HepG2 (cell line): Measurements from ENCODE around the gene CRKL. TPM values are rescaled to one million over a fixed set of nuclear protein-coding genes. Genes with fewer than 3 reads are reported as not detected.

Experiments
- ARID3A ChIP-seq: IDR thresholded peaks from 2 replicates; pipeline ENCODE4 v1.6.1; 2012; ENCODE audit warnings: low read depth, low read length, improper control_type of control experiment
- ARNTL ChIP-seq: sonication (generic); formaldehyde crosslinking; IDR thresholded peaks from 2 replicates; pipeline ENCODE4 v1.4.0; 2020; ENCODE audit warnings: mild to moderate bottlenecking, missing genetic modification reagents
- CBX2 ChIP-seq, 2 experiments: fragments of 200-600 bp in 1 of 2; sonication (generic); formaldehyde crosslinking in 1 of 2; IDR thresholded peaks; 2 replicates each; pipeline versions ENCODE4 v1.7.0 to v1.8.1; 2018 to 2022; ENCODE audit warnings: low read depth in 2 of 2, low read length in 1 of 2, mild to moderate bottlenecking in 1 of 2, missing genetic modification reagents in 1 of 2
- CC2D1A ChIP-seq: sonication (generic); formaldehyde crosslinking; IDR thresholded peaks from 2 replicates; pipeline ENCODE4 v1.8.1; 2023; ENCODE audit warnings: mild to moderate bottlenecking, missing genetic modification reagents
- ELF1 ChIP-seq: sonication (generic); formaldehyde crosslinking; IDR thresholded peaks from 2 replicates; pipeline ENCODE4 v1.4.0; 2020; ENCODE audit warnings: missing genetic modification reagents
- GLMP ChIP-seq: sonication (generic); formaldehyde crosslinking; IDR thresholded peaks from 2 replicates; pipeline ENCODE4 v1.9.0; 2021; ENCODE audit warnings: missing genetic modification reagents, mild to moderate bottlenecking, borderline replicate concordance
- HMGA1 ChIP-seq: sonication (generic); formaldehyde crosslinking; conservative IDR thresholded peaks from 2 replicates; pipeline ENCODE4 v1.4.0; 2020; ENCODE audit warnings: missing genetic modification reagents
- KMT2B ChIP-seq: IDR thresholded peaks from 2 replicates; pipeline ENCODE4 v1.6.1; 2016; ENCODE audit warnings: missing genetic modification reagents, missing compliant biosample characterization
- MAZ ChIP-seq, 2 experiments: sonication (generic) in 1 of 2; formaldehyde crosslinking in 1 of 2; IDR thresholded peaks; 2 replicates each; pipeline versions ENCODE4 v1.5.0 to v1.6.1; 2012 to 2020; ENCODE audit warnings: low read depth in 2 of 2, mild to moderate bottlenecking in 2 of 2, borderline replicate concordance in 1 of 2, improper control_type of control experiment in 1 of 2, low read length in 1 of 2, missing genetic modification reagents in 1 of 2, moderate library complexity in 1 of 2
- PBX2 ChIP-seq: IDR thresholded peaks from 2 replicates; pipeline ENCODE4 v1.6.1; 2016; ENCODE audit warnings: control low read depth
- SRSF1 ChIP-seq: fragments of 200-400 bp; formaldehyde crosslinking; optimal IDR thresholded peaks from 2 replicates; pipeline ENCODE3; 2017; ENCODE audit warnings: mild to moderate bottlenecking, low read depth, low read length, moderate library complexity
- XRCC5 ChIP-seq: fragments of 200-400 bp; formaldehyde crosslinking; optimal IDR thresholded peaks from 2 replicates; pipeline ENCODE3; 2017; ENCODE audit warnings: mild to moderate bottlenecking, low read length
- ZBED4 ChIP-seq: sonication (generic); formaldehyde crosslinking; IDR thresholded peaks from 2 replicates; pipeline ENCODE4 v1.4.0; 2020; ENCODE audit warnings: missing genetic modification reagents, borderline replicate concordance
- ZBTB46 ChIP-seq: sonication (generic); formaldehyde crosslinking; IDR thresholded peaks from 2 replicates; pipeline ENCODE4 v1.4.0; 2020; ENCODE audit warnings: mild to moderate bottlenecking, missing genetic modification reagents, borderline replicate concordance
- ZNF180 ChIP-seq: sonication (generic); formaldehyde crosslinking; IDR thresholded peaks from 2 replicates; pipeline ENCODE4 v1.4.0; 2020; ENCODE audit warnings: low read depth, missing genetic modification reagents, borderline replicate concordance
- polyA plus RNA-seq, 8 experiments: library from polyadenylated mRNA; depleted of rRNA in 3 of 8; stranded (reverse) in 7 of 8; unstranded in 1 of 8; fragments of >200 nt; fragmentation: Illumina TruSeq in 4 of 8; extraction: Trizol in 4 of 8; gene quantifications; 2 replicates each; pipeline versions ENCODE4 v1.2.1 to v1.2.3, GENCODE V29; 2011 to 2016; ENCODE audit warnings: low read depth in 4 of 8, missing spikeins in 1 of 8, mixed read lengths in 1 of 8; ENCODE audit not compliant: insufficient read depth in 1 of 8
- total RNA-seq, 5 experiments: library from RNA; depleted of rRNA; stranded (reverse); fragments of >200 nt; fragmentation: Illumina TruSeq; extraction: Trizol; gene quantifications; 2 replicates each; pipeline ENCODE4 v1.2.3, GENCODE V29; 2016; ENCODE audit warnings: low read depth in 1 of 5
- TF ChIP-seq, protein P1 (sequence below): sonication (generic); formaldehyde crosslinking; IDR thresholded peaks from 2 replicates; pipeline ENCODE4 v1.5.0; 2020; ENCODE audit warnings: mild to moderate bottlenecking, missing genetic modification reagents

CRKL gene
- total and polyA plus RNA-seq, 2 of the 13 experiments (the other 11 are each of a cell fraction or from before 2014, with no cell fraction given): 37.4 to 60.6 TPM

- no peak for TF ChIP-seq ZBTB46 (CRISPR knock-in tag)
- TF ChIP-seq ZNF180 (CRISPR knock-in tag): no peak
- TF ChIP-seq CC2D1A (CRISPR knock-in tag): no peak
- TF ChIP-seq HMGA1 (CRISPR knock-in tag): no peak
- 0 out of 2 replicates have a peak, but pooled peaks have one; percentile 33 for TF ChIP-seq PBX2 (CRISPR knock-in tag)
- TF ChIP-seq ZBED4: peak; percentile 70; the same call in 1 of the 2 replicates
- TF ChIP-seq, protein P1, sequence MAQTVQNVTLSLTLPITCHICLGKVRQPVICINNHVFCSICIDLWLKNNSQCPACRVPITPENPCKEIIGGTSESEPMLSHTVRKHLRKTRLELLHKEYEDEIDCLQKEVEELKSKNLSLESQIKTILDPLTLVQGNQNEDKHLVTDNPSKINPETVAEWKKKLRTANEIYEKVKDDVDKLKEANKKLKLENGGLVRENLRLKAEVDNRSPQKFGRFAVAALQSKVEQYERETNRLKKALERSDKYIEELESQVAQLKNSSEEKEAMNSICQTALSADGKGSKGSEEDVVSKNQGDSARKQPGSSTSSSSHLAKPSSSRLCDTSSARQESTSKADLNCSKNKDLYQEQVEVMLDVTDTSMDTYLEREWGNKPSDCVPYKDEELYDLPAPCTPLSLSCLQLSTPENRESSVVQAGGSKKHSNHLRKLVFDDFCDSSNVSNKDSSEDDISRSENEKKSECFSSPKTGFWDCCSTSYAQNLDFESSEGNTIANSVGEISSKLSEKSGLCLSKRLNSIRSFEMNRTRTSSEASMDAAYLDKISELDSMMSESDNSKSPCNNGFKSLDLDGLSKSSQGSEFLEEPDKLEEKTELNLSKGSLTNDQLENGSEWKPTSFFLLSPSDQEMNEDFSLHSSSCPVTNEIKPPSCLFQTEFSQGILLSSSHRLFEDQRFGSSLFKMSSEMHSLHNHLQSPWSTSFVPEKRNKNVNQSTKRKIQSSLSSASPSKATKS (CRISPR knock-in tag): no peak
- TF ChIP-seq GLMP (CRISPR knock-in tag): no peak
- no peak for TF ChIP-seq ARID3A
- peak; percentile 22; the same call in 1 of the 2 replicates for TF ChIP-seq ELF1
- no peak for TF ChIP-seq MAZ (IDR thresholded peaks at IDR 0.05; ENCODE audit: borderline replicate concordance, low read depth, low read length)
- no peak for TF ChIP-seq MAZ (CRISPR knock-in tag; IDR thresholded peaks at IDR 0.05; ENCODE audit: low read depth)
- no peak for TF ChIP-seq ARNTL (CRISPR knock-in tag)
- no peak for TF ChIP-seq KMT2B (CRISPR knock-in tag)
- TF ChIP-seq SRSF1: no peak
- no peak for TF ChIP-seq CBX2 (IDR thresholded peaks at IDR 0.05; ENCODE audit: low read depth, low read length)
- TF ChIP-seq CBX2 (CRISPR knock-in tag; IDR thresholded peaks at IDR 0.05; ENCODE audit: low read depth): no peak
- TF ChIP-seq XRCC5: no peak
Observed at GRCh38 chr22:20949698-20950183, 32.5 kb downstream of the CRKL start (continued).
